ENCODE measurements around the gene ZDHHC18.

The ZDHHC18 gene

DNA sequence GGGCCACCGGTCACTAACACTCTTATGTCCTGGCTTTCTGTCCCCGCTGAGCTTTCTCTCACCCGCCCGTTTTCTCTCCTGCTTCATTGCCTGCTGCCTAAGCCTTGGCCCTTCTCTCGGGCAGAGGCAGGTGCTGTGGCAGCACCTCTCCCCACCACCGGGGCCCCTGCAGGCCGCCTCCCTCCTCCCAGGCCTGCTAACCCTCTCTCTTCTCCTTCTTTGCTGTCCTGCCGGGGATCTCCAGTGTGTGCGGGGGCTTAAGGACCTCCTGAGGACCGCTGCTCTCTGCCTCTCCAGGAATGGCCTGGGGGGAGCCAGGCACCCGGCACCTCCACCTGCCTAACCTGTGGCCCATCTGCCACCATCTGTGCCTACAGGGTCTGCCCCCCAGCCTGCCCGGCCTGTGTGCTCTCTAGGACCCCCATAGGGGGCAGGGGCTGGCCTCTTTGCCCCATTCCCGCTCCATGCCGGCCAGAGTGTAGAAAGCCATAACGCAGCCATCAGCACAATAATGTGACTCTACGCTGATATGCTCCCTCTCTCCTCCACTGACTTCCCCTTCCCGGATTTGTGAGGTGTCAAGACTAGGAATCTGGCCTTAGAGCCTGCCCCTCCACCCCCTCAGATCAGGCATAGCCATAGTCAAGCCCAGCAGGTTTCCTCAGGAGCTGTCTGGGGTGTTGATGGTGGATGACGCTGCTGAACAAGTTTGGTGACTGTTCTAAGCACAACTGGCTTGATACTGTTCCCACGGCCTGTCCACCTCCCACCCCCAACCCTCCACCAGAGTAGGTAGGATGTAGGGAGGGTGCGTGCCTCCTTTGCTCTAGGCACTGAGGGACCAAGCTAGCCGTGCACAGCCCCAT, 30.3 kb downstream of the ZDHHC18 start:
- Histone ChIP-seq H3K4ac (ENCODE audit: low read depth, low read length) (peak overlapping the region; percentile 25), H2AFZ (ENCODE audit: insufficient read depth, low read length, poor library complexity) (no peak overlapping the region), H3K27me3 (ENCODE audit: insufficient read depth, low read length) (no peaks in the 10 kb centered on the region), H3K79me1 (ENCODE audit: low read length) (peaks cover 4% of the 10 kb centered on the region), H3K79me2 (ENCODE audit: control insufficient read depth, insufficient read depth, low read length, poor library complexity) (no peaks in the 10 kb centered on the region), H2AK5ac (ENCODE audit: low read length) (peak overlapping the region; percentile 49), H3K4me1 (ENCODE audit: control insufficient read depth in 1 of 2, insufficient read depth in 2 of 2, low read length in 2 of 2) (peaks cover 22 to 25% of the 10 kb centered on the region in 2 experiments), H4K12ac (ENCODE audit: low read depth, low read length) (no peak overlapping the region), H3K18ac (ENCODE audit: low read length) (peak overlapping the region; percentile 55), H4K91ac (ENCODE audit: low read depth, low read length) (peak overlapping the region; percentile 61), H2BK5ac (ENCODE audit: low read depth, low read length, poor library complexity) (peak overlapping the region; percentile 23), H4K8ac (ENCODE audit: low read depth, low read length) (no peak overlapping the region), H3K23ac (ENCODE audit: low read length) (no peak overlapping the region), H2BK12ac (ENCODE audit: low read length) (peak overlapping the region; percentile 67), H3K9ac (ENCODE audit: low read length) (no peak overlapping the region), H3K36me3 (ENCODE audit: control insufficient read depth in 1 of 2, insufficient read depth in 2 of 2, low read length in 2 of 2) (peaks cover 37 to 38% of the 10 kb centered on the region in 2 experiments), H3K4me2 (ENCODE audit: low read length) (peak overlapping the region; percentile 3), H3K4me3 (ENCODE audit: low read depth, low read length) (no peak overlapping the region), H3K14ac (ENCODE audit: low read length) (peak overlapping the region; percentile 39), H3K27ac (ENCODE audit: low read depth, low read length) (peak overlapping the region; percentile 12), H3K9me3 (ENCODE audit: insufficient read depth, low read depth, low read length) (peaks cover 3% of the 10 kb centered on the region), H2BK120ac (ENCODE audit: insufficient read depth, low read length, poor library complexity) (peak overlapping the region; percentile 12)
- WGBS (ENCODE audit: extremely low coverage, insufficient coverage, insufficient read length) = no CpG with 5 or more reads among the region's 21 CpGs
- DNase-seq = no peak

DNA sequence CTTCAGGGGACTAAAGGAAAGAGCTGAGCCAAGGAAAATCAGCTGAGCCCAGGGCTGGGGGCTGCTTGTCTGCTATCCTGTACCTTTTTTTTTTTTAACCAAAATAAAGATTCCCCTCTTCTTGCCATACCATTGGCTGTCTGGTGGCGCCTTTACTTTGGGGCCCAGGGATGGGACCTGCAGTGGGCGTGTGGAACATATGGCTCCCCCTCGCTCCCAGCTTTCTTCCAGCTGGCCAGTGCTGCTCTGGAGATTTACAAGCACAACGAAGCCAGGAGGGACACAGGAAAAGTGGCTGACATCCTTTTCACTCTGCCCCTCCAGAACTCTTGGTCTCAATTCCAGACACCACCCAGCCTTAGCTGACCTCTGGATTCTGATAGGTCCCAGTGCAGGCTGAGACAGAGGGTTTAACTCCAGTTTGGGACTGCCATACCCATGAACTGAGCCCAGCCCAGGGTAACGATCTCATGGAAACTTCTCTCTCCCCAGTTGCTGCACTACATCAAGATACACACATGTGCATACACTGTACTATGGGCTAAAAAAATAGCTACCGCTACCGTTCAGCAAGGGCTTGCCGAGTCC, 31.1 kb downstream of the ZDHHC18 start:
- peaks cover 5% of the 10 kb centered on the region for H3K9me3 ChIP-seq (ENCODE audit: insufficient read depth, low read depth, low read length)
- peak overlapping the region; percentile 2 for H4K91ac ChIP-seq (ENCODE audit: low read depth, low read length)
- no peak overlapping the region for H3K4ac ChIP-seq (ENCODE audit: low read depth, low read length)
- H3K18ac ChIP-seq (ENCODE audit: low read length) = no peak overlapping the region
- H3K79me2 ChIP-seq (ENCODE audit: control insufficient read depth, insufficient read depth, low read length, poor library complexity) = no peaks in the 10 kb centered on the region
- H3K4me3 ChIP-seq (ENCODE audit: low read depth, low read length) = no peak overlapping the region
- no peak overlapping the region for H3K14ac ChIP-seq (ENCODE audit: low read length)
- H3K27me3 ChIP-seq (ENCODE audit: insufficient read depth, low read length) = no peaks in the 10 kb centered on the region
- no peak overlapping the region for H4K12ac ChIP-seq (ENCODE audit: low read depth, low read length)
- WGBS (ENCODE audit: extremely low coverage, insufficient coverage, insufficient read length) = no CpG with 5 or more reads among the region's 8 CpGs
- no peak overlapping the region for H2BK120ac ChIP-seq (ENCODE audit: insufficient read depth, low read length, poor library complexity)
- H2AK5ac ChIP-seq (ENCODE audit: low read length) = peak overlapping the region; percentile 26
- H3K79me1 ChIP-seq (ENCODE audit: low read length) = peaks cover 4% of the 10 kb centered on the region
- H4K8ac ChIP-seq (ENCODE audit: low read depth, low read length) = no peak overlapping the region
- no peak overlapping the region for H2AFZ ChIP-seq (ENCODE audit: insufficient read depth, low read length, poor library complexity)
- no peak overlapping the region for H2BK5ac ChIP-seq (ENCODE audit: low read depth, low read length, poor library complexity)
- H2BK12ac ChIP-seq (ENCODE audit: low read length) = no peak overlapping the region
- H3K23ac ChIP-seq (ENCODE audit: low read length) = no peak overlapping the region
- peak overlapping the region; percentile 12 for H3K27ac ChIP-seq (ENCODE audit: low read depth, low read length)
- peaks cover 23 to 25% of the 10 kb centered on the region in 2 experiments for H3K4me1 ChIP-seq (ENCODE audit: control insufficient read depth in 1 of 2, insufficient read depth in 2 of 2, low read length in 2 of 2)
- no peak overlapping the region for H3K9ac ChIP-seq (ENCODE audit: low read length)
- no peak for DNase-seq
- peaks cover 31% of the 10 kb centered on the region in 2 experiments for H3K36me3 ChIP-seq (ENCODE audit: control insufficient read depth in 1 of 2, insufficient read depth in 2 of 2, low read length in 2 of 2)
- peak overlapping the region; percentile 3 for H3K4me2 ChIP-seq (ENCODE audit: low read length)

DNA sequence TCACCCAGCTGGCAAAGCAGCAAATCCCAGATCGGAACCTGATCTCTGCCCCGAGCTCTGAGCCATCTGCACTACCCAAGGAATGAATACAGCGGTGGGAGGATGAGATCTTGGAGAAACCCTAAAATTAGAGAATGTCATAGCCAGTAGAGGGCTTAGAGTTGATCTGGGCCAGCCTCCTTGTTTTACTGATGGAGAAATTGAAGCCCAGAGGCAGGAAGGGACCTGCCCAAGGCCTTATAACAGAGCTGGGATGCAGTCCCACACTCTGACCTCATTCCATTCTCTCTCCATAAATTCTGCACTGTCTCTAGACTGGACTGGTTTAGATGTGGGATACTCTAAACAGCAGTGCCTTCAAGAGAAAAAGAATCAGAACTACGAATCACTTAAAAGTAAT, 31.7 kb downstream of the ZDHHC18 start:
- Histone ChIP-seq H2AK5ac (ENCODE audit: low read length) (no peak overlapping the region), H3K27me3 (ENCODE audit: insufficient read depth, low read length) (no peaks in the 10 kb centered on the region), H2BK120ac (ENCODE audit: insufficient read depth, low read length, poor library complexity) (no peak overlapping the region), H3K9ac (ENCODE audit: low read length) (no peak overlapping the region), H4K8ac (ENCODE audit: low read depth, low read length) (no peak overlapping the region), H2BK5ac (ENCODE audit: low read depth, low read length, poor library complexity) (no peak overlapping the region), H3K79me2 (ENCODE audit: control insufficient read depth, insufficient read depth, low read length, poor library complexity) (no peaks in the 10 kb centered on the region), H3K36me3 (ENCODE audit: control insufficient read depth in 1 of 2, insufficient read depth in 2 of 2, low read length in 2 of 2) (peaks cover 26 to 28% of the 10 kb centered on the region in 2 experiments), H3K14ac (ENCODE audit: low read length) (no peak overlapping the region), H3K4me3 (ENCODE audit: low read depth, low read length) (no peak overlapping the region), H3K4me1 (ENCODE audit: control insufficient read depth in 1 of 2, insufficient read depth in 2 of 2, low read length in 2 of 2) (peaks cover 27 to 28% of the 10 kb centered on the region in 2 experiments), H3K18ac (ENCODE audit: low read length) (no peak overlapping the region), H3K4me2 (ENCODE audit: low read length) (no peak overlapping the region), H4K12ac (ENCODE audit: low read depth, low read length) (no peak overlapping the region), H2AFZ (ENCODE audit: insufficient read depth, low read length, poor library complexity) (no peak overlapping the region), H3K9me3 (ENCODE audit: insufficient read depth, low read depth, low read length) (peaks cover 5% of the 10 kb centered on the region), H4K91ac (ENCODE audit: low read depth, low read length) (peak overlapping the region; percentile 2), H3K4ac (ENCODE audit: low read depth, low read length) (no peak overlapping the region), H3K27ac (ENCODE audit: low read depth, low read length) (no peak overlapping the region), H3K79me1 (ENCODE audit: low read length) (peaks cover 7% of the 10 kb centered on the region), H2BK12ac (ENCODE audit: low read length) (no peak overlapping the region), H3K23ac (ENCODE audit: low read length) (no peak overlapping the region)
- no CpG with 5 or more reads among the region's 4 CpGs for WGBS (ENCODE audit: extremely low coverage, insufficient coverage, insufficient read length)
- DNase-seq = no peak

DNA sequence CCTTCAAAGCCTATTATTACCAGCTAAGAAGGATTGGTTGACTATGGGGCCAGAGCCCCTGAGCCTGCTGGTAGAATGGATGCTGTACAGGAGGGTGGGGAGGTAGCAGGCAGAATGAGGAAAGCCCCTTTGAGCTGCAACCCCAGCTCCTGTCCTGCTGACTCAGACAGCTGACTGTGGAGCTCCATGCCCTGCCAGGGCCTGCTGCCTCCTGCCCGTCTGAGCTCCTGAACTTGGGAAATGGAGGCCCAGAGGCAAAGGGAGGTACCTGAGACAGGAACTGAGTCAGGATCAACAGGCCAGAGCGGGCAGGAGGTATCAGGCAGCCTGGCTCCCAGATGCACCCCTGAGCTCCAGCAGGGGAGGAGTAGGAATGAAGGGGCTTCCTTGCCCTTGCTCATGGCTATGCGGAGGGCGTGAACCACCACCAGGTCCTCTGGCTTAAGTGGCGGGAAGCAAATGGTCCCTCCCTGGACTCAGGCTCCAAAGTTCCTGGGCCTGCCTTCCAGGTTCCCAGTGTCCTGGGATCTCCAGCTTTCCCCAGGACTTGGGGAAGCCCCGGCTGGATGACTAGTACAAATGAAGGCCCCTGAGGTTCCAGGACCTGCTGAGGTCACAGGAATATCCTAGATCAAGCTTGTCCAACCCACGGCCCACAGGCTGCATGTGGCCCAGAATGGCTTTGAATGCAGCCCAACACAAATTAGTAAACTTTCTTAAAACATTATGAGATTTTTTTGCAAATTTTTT, 32.6 kb downstream of the ZDHHC18 start:
- Histone ChIP-seq H4K12ac (ENCODE audit: low read depth, low read length) (no peak overlapping the region), H3K4ac (ENCODE audit: low read depth, low read length) (no peak overlapping the region), H3K79me2 (ENCODE audit: control insufficient read depth, insufficient read depth, low read length, poor library complexity) (peaks cover 2% of the 10 kb centered on the region), H2BK5ac (ENCODE audit: low read depth, low read length, poor library complexity) (peak overlapping the region; percentile 29), H3K4me1 (ENCODE audit: control insufficient read depth in 1 of 2, insufficient read depth in 2 of 2, low read length in 2 of 2) (peaks cover 35 to 37% of the 10 kb centered on the region in 2 experiments), H3K36me3 (ENCODE audit: control insufficient read depth in 1 of 2, insufficient read depth in 2 of 2, low read length in 2 of 2) (peaks cover 17 to 19% of the 10 kb centered on the region in 2 experiments), H2AK5ac (ENCODE audit: low read length) (no peak overlapping the region), H2AFZ (ENCODE audit: insufficient read depth, low read length, poor library complexity) (no peak overlapping the region), H2BK12ac (ENCODE audit: low read length) (peak overlapping the region; percentile 12), H3K9ac (ENCODE audit: low read length) (no peak overlapping the region), H3K79me1 (ENCODE audit: low read length) (peaks cover 14% of the 10 kb centered on the region), H4K91ac (ENCODE audit: low read depth, low read length) (peak overlapping the region; percentile 25), H3K9me3 (ENCODE audit: insufficient read depth, low read depth, low read length) (peaks cover 5% of the 10 kb centered on the region), H4K8ac (ENCODE audit: low read depth, low read length) (no peak overlapping the region), H3K4me2 (ENCODE audit: low read length) (no peak overlapping the region), H3K18ac (ENCODE audit: low read length) (no peak overlapping the region), H3K14ac (ENCODE audit: low read length) (no peak overlapping the region), H3K27ac (ENCODE audit: low read depth, low read length) (no peak overlapping the region), H3K4me3 (ENCODE audit: low read depth, low read length) (no peak overlapping the region), H2BK120ac (ENCODE audit: insufficient read depth, low read length, poor library complexity) (no peak overlapping the region), H3K23ac (ENCODE audit: low read length) (no peak overlapping the region), H3K27me3 (ENCODE audit: insufficient read depth, low read length) (no peaks in the 10 kb centered on the region)
- no CpG with 5 or more reads among the region's 7 CpGs for WGBS (ENCODE audit: extremely low coverage, insufficient coverage, insufficient read length)
- no peak for DNase-seq
